Transverse colon (tissue), 4 donors: ENCODE results near the gene GGA3. TPM values are rescaled to one million over a fixed set of nuclear protein-coding genes. Genes with fewer than 3 reads are reported as not detected.

Source experiments
- DNase-seq: peaks from one replicate; pipeline ENCODE4 v3.0.0-alpha.2; 2019
- H3K27ac ChIP-seq, 4 donors: fragments of 200-600 bp; sonication (generic); 2 replicates each; pipeline ENCODE4 v1.5.1; 2016 to 2018; ENCODE audit warnings: inconsistent platforms in 4 of 4
- H3K27me3 ChIP-seq: fragments of 200-600 bp; sonication (generic); 2 replicates; pipeline ENCODE4 v1.5.1; 2017; ENCODE audit warnings: inconsistent platforms
- H3K36me3 ChIP-seq, 4 donors: fragments of 200-600 bp; sonication (generic); 2 replicates each; pipeline ENCODE4 v1.5.1; 2017 to 2019; ENCODE audit warnings: inconsistent platforms in 4 of 4
- H3K4me1 ChIP-seq, 4 donors: fragments of 200-600 bp; sonication (generic); 2 replicates each; pipeline ENCODE4 v1.5.1; 2017 to 2020; ENCODE audit warnings: inconsistent platforms in 4 of 4
- H3K4me3 ChIP-seq, 4 donors: fragments of 200-600 bp; sonication (generic); 1 replicate in 1 of 4; 2 replicates in 3 of 4; pipeline versions ENCODE4 v1.5.1 to v1.6.1; 2017 to 2019; ENCODE audit warnings: inconsistent platforms in 4 of 4
- H3K9me3 ChIP-seq, 2 donors: fragments of 200-600 bp; sonication (generic); 2 replicates each; pipeline ENCODE4 v1.5.1; 2017 to 2019; ENCODE audit warnings: inconsistent platforms in 2 of 2
- EP300 ChIP-seq: sonication (generic); formaldehyde crosslinking; IDR thresholded peaks from one replicate; pipeline ENCODE4 v1.6.1; 2017; ENCODE audit warnings: antibody characterized with exemption, low read depth
- POLR2A ChIP-seq: fragments of 450-650 bp; IDR thresholded peaks from one replicate; pipeline ENCODE4 v1.6.1; 2016; ENCODE audit warnings: antibody characterized with exemption, mild to moderate bottlenecking, moderate library complexity
- POLR2AphosphoS5 ChIP-seq, 3 donors: sonication (generic); formaldehyde crosslinking; IDR thresholded peaks; one replicate each; pipeline ENCODE4 v1.6.1; 2016; ENCODE audit warnings: antibody characterized with exemption in 3 of 3
- WGBS, 2 donors: methylation state at CpG; one replicate each; pipeline ENCODE4 v1.1.5; 2018; ENCODE audit warnings: low coverage in 1 of 2; 5-methylcytosine and 5-hydroxymethylcytosine counted together
- in situ Hi-C, 4 donors: fragments of 200-750 bp; cut with MboI; loops; one replicate each; pipeline versions ENCODE4 v1.15.0 to v1.15.1; 2017; ENCODE audit warnings: low sequenced_read_pairs in 3 of 4, low pct_ligation_motif_present in 1 of 4, low pct_unique_long_range_greater_than_20kb in 1 of 4
- intact Hi-C: fragments of 100-400 bp; cut with DNase I; formaldehyde crosslinking; loops from one replicate; pipeline ENCODE4 v1.15.1; 2023; ENCODE audit warnings: low total_unique reads
- total RNA-seq, 4 donors: library from RNA; depleted of rRNA; stranded (reverse); fragments of >200 nt; gene quantifications; one replicate each; pipeline ENCODE4 v1.1.0, GENCODE V29; 2016
- TF ChIP-seq, protein P1 (sequence below), 5 experiments: fragments of 200-600 bp in 3 of 5; fragments of 450-650 bp in 2 of 5; sonication (generic) in 3 of 5; IDR thresholded peaks; 1 replicate in 2 of 5; 2 replicates in 3 of 5; pipeline ENCODE4 v1.5.1; 2016 to 2017; ENCODE audit warnings: antibody characterized with exemption in 5 of 5, inconsistent platforms in 3 of 5, mild to moderate bottlenecking in 2 of 5, moderate library complexity in 1 of 5

GGA3 gene
- total RNA-seq, 4 donors from 2014 or later = 36.2 to 134 (median 59.0) TPM

DNA sequence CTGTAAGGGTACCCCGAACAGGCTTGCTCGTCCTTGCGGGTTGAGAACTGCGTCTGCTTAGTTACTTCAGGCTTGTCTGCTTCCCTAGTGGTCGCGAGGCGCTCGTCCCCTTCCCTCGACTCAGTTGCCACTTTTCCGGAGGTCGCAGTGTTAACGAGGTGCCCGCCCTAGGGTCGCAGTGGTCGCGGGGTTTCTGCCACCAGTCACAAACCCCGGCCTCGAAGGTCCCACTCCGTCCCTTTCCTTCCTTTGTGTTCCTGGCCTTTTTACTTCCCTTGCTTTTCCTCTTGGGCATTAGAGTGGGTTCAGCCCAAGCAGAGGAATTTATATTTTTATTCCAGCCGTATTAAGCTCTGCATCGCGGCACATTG lies 55.6 kb downstream of the GGA3 start:
- H3K4me1 ChIP-seq = peaks cover 11 to 34% (median 21%) of the 10 kb centered on the region in 4 donors
- TF ChIP-seq POLR2A = no peak
- TF ChIP-seq POLR2AphosphoS5 (IDR thresholded peaks at IDR 0.05) = no peak
- TF ChIP-seq, protein P1, sequence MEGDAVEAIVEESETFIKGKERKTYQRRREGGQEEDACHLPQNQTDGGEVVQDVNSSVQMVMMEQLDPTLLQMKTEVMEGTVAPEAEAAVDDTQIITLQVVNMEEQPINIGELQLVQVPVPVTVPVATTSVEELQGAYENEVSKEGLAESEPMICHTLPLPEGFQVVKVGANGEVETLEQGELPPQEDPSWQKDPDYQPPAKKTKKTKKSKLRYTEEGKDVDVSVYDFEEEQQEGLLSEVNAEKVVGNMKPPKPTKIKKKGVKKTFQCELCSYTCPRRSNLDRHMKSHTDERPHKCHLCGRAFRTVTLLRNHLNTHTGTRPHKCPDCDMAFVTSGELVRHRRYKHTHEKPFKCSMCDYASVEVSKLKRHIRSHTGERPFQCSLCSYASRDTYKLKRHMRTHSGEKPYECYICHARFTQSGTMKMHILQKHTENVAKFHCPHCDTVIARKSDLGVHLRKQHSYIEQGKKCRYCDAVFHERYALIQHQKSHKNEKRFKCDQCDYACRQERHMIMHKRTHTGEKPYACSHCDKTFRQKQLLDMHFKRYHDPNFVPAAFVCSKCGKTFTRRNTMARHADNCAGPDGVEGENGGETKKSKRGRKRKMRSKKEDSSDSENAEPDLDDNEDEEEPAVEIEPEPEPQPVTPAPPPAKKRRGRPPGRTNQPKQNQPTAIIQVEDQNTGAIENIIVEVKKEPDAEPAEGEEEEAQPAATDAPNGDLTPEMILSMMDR (IDR thresholded peaks at IDR 0.05) = peak in 1 of 5 experiments; percentile 9
- no peak for TF ChIP-seq EP300
- intact Hi-C loops = loop anchor here (10.0 kb wide), 1 partner anchor 131 kb away; no protein-coding TSS in a partner anchor
- H3K27ac ChIP-seq = peak overlapping the region; percentile 90 to 95 (median 94)
- H3K36me3 ChIP-seq = peaks cover 0 to 15% (median 7%) of the 10 kb centered on the region in 4 donors
- H3K4me3 ChIP-seq = peak overlapping the region; percentile 73 to 90 (median 88)
- no peaks in the 10 kb centered on the region for H3K27me3 ChIP-seq
- H3K9me3 ChIP-seq = no peaks in the 10 kb centered on the region
- WGBS, 2 donors = 0 to 1% methylated on average over 11 to 20 of the region's 22 CpGs
- in situ Hi-C loops = loop anchor here in 1 of 4 donors (10.0 kb wide), 1 partner anchor 91 kb away; no protein-coding TSS in a partner anchor
- no peak for DNase-seq

DNA sequence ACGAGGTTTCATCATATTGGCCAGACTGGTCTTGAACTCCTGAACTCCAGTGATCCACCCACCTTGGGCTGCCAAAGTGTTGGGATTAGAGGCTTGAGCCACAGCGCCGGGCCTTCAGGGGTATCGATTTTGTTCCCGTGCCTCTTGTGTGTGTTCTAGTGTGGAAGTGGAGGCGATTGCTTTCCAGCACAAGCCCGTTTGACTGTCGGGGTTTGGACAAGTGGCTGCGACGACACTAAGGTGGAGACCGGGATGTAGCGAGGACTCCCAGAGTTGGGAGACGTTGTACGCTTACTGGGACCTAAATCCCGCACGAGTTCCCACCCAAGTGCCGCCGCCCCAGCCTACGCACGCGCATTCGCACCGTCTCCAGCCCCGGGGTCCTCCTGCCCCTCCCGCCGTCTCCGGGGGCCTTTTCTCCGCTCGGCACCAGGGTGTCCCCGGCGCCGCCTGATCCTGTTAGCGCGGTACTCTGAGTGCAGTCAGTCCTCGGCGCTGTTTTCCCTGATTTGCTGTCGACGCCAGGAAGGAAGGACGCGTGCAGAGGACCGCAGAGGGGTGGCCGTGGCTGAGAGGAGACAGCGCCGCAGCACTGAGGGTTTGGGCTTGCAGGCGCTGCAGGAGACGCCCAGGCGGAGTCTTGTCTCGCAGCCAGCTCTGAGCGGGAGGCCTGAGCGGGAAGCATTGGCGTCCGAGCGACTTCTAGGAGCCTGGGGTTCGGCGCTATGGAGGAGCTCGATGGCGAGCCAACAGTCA lies 56.2 kb downstream of the GGA3 start, which contains the start of gene NUP85:
Gene NUP85 (plus strand): TSS at position 643 of the 756 bp plus-strand sequence. CDS start 83 bp downstream, at position 726.
- peak within 1 kb of the TSS; percentile 90 to 95 (median 94) for H3K27ac ChIP-seq
- 0% methylated on average over 40 of the region's 57 CpGs; no CpG with 5 or more reads in 1 of the 2 donors for WGBS, 2 donors
- no peaks in the 10 kb centered on the region for H3K9me3 ChIP-seq
- in situ Hi-C loops = loop anchor here in 1 of 4 donors (10.0 kb wide), 1 partner anchor 90 kb away; no protein-coding TSS in a partner anchor
- H3K36me3 ChIP-seq = peaks cover 0 to 11% (median 4%) of the 10 kb centered on the region in 4 donors
- no peaks in the 10 kb centered on the region for H3K27me3 ChIP-seq
- peak; percentile 95 for DNase-seq
- no peak for TF ChIP-seq EP300
- peak; percentile 61 to 83 (median 74) for TF ChIP-seq POLR2AphosphoS5 (IDR thresholded peaks at IDR 0.05)
- peak; percentile 74 for TF ChIP-seq POLR2A
- TF ChIP-seq, protein P1 (IDR thresholded peaks at IDR 0.05) = no peak
- intact Hi-C loops = loop anchor here (10.0 kb wide), 1 partner anchor 130 kb away; no protein-coding TSS in a partner anchor
- H3K4me3 ChIP-seq = peak within 1 kb of the TSS; percentile 73 to 90 (median 88)
- peaks cover 11 to 34% (median 21%) of the 10 kb centered on the region in 4 donors for H3K4me1 ChIP-seq

DNA sequence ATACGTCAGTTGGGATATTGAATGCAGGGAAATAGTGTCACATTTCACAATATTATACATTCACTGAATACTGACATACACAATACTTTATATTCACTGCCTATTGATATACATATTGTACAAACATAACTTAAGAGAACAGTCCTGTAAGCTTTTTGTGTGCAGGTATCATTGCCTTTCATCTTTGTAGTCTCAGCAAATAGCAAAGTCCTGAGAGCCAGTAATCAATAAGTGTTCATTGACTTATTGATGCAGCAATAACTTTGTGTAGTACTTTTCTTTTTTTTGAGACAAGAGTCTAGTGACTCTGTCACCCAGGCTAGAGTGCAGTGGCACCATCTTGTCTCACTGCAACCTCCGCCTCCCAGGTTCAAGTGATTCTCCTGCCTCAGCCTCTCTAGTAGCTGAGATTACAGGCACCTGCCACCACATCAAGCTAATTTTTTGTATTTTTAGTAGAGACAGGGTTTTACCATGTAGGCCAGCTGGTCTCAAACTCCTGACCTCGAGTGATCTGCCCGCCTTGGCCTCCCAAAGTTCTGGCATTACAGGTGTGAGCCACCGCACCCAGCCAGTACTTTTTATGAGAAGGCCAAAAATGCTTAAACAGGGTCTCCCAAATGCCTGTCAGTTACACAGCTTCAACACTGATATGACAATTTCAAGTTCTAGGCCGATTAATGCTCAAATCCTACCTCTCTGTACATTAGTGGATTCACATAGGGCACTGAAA lies 61.4 kb downstream of the GGA3 start:
- DNase-seq = no peak
- TF ChIP-seq EP300 (no peak), POLR2A (no peak), POLR2AphosphoS5 (IDR thresholded peaks at IDR 0.05) (no peak)
- TF ChIP-seq, protein P1 (IDR thresholded peaks at IDR 0.05) = no peak
- Histone ChIP-seq H3K36me3 (no peaks in the 10 kb centered on the region), H3K4me3 (no peak overlapping the region), H3K27ac (no peak overlapping the region), H3K4me1 (peaks cover 0 to 14% (median 6%) of the 10 kb centered on the region in 4 donors), H3K9me3 (no peaks in the 10 kb centered on the region), H3K27me3 (no peaks in the 10 kb centered on the region)
- WGBS, 2 donors = 90 to 91% methylated on average over 2 to 6 of the region's 6 CpGs
- in situ Hi-C loops (loop anchor here in 2 of 4 donors (10.0 to 25.0 kb wide), 2 partner anchors 85 to 238 kb away; partner anchors contain the start of gene HID1 (in 1 of the 2)), intact Hi-C loops (loop anchor here (5.0 to 10.0 kb wide), 2 partner anchors 88 to 125 kb away; no protein-coding TSS in a partner anchor)
